Ascending aorta (tissue), 2 donors: ENCODE measurements around the gene DNER. TPM values are rescaled to one million over a fixed set of nuclear protein-coding genes. Genes with fewer than 3 reads are reported as not detected.
"Not testable (repeated sequence)": the region's sequence is repeated elsewhere in the genome, so short reads cannot be mapped to it uniquely, and the experiment has no call there.

ENCODE experiments used
- DNase-seq, 2 donors: peaks; one replicate each; pipeline ENCODE4 v3.0.0-alpha.2; 2019; ENCODE audit warnings: low spot score in 2 of 2
- H3K27ac ChIP-seq, 2 donors: fragments of 200-600 bp; sonication (generic); one replicate each; pipeline ENCODE4 v1.5.1; 2016 to 2017; ENCODE audit warnings: mild to moderate bottlenecking in 1 of 2
- H3K27me3 ChIP-seq: fragments of 200-600 bp; sonication (generic); one replicate; pipeline ENCODE4 v1.5.1; 2017
- H3K36me3 ChIP-seq, 2 donors: fragments of 200-600 bp; sonication (generic); one replicate each; pipeline ENCODE4 v1.5.1; 2016
- H3K4me1 ChIP-seq, 2 donors: fragments of 200-600 bp; sonication (generic); one replicate each; pipeline ENCODE4 v1.5.1; 2016 to 2017; ENCODE audit warnings: mild to moderate bottlenecking in 1 of 2
- H3K4me3 ChIP-seq, 2 donors: fragments of 200-600 bp; sonication (generic); one replicate each; pipeline ENCODE4 v1.5.1; 2016 to 2017; ENCODE audit warnings: mild to moderate bottlenecking in 1 of 2
- H3K9me3 ChIP-seq, 2 donors: fragments of 200-600 bp; sonication (generic); one replicate each; pipeline ENCODE4 v1.5.1; 2016
- intact Hi-C: fragments of 100-400 bp; cut with DNase I; formaldehyde crosslinking; loops from one replicate; pipeline ENCODE4 v1.15.1; 2023
- total RNA-seq: library from RNA; depleted of rRNA; stranded (reverse); fragments of >200 nt; gene quantifications from one replicate; pipeline ENCODE4 v1.1.0, GENCODE V29; 2016
- TF ChIP-seq, protein P1 (sequence below), 3 experiments: fragments of 200-600 bp in 2 of 3; fragments of 450-650 bp in 1 of 3; sonication (generic) in 2 of 3; IDR thresholded peaks; one replicate each; pipeline ENCODE4 v1.5.1; 2016 to 2019; ENCODE audit warnings: antibody characterized with exemption in 3 of 3, mild to moderate bottlenecking in 1 of 3, moderate library complexity in 1 of 3

DNER gene
- total RNA-seq, 1 donor from 2014 or later: 1.2 TPM

DNA sequence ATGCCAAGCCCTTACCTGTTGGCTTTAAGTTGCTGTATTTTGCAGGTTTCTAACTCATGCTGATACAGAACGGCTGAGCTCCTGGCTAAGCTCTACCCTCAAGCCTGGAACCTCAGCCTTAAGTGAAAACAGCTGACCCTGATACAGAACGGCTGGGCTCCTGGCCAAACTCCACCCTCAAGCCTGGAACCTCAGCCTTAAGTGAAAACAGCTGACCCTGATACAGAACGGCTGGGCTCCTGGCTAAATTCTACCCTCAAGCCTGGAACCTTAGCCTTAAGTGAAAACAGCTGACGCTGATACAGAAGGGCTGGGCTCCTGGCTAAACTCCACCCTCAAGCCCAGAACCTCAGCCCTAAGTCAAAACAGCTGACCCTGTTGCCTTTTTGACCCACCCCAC is 17.6 kb upstream of the DNER start:
- no peaks in the 10 kb centered on the region for H3K27me3 ChIP-seq
- H3K4me3 ChIP-seq: no peak overlapping the region
- H3K9me3 ChIP-seq: peaks cover 0 to 11% of the 10 kb centered on the region in 2 donors
- H3K27ac ChIP-seq: no peak overlapping the region
- no peaks in the 10 kb centered on the region for H3K36me3 ChIP-seq
- no peaks in the 10 kb centered on the region for H3K4me1 ChIP-seq
- DNase-seq: no peak
- TF ChIP-seq, protein P1, sequence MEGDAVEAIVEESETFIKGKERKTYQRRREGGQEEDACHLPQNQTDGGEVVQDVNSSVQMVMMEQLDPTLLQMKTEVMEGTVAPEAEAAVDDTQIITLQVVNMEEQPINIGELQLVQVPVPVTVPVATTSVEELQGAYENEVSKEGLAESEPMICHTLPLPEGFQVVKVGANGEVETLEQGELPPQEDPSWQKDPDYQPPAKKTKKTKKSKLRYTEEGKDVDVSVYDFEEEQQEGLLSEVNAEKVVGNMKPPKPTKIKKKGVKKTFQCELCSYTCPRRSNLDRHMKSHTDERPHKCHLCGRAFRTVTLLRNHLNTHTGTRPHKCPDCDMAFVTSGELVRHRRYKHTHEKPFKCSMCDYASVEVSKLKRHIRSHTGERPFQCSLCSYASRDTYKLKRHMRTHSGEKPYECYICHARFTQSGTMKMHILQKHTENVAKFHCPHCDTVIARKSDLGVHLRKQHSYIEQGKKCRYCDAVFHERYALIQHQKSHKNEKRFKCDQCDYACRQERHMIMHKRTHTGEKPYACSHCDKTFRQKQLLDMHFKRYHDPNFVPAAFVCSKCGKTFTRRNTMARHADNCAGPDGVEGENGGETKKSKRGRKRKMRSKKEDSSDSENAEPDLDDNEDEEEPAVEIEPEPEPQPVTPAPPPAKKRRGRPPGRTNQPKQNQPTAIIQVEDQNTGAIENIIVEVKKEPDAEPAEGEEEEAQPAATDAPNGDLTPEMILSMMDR (IDR thresholded peaks at IDR 0.05): no peak
- intact Hi-C loops: no loop called here

DNA sequence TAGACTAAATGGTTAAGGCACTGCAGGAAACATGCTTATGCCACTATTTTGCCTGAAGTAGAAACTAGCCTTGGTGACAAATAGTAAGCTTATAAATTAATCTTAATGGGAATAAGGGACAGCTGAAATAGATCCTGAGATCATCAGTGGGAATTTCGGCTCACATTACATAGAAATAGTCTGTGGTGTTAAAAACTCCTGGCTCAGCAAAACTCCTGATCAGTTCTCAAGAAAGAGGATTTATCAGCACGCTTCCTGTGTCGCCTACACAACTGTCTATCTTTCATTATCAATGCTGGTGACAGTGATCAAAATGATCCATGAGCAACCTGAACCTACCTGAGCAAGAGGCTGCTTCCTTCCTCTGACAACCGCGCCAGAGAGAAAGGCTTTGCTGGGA is 17.0 kb upstream of the DNER start:
- Histone ChIP-seq H3K4me3 (no peak overlapping the region), H3K36me3 (no peaks in the 10 kb centered on the region), H3K9me3 (peaks cover 0 to 5% of the 10 kb centered on the region in 2 donors), H3K27me3 (no peaks in the 10 kb centered on the region), H3K27ac (no peak overlapping the region), H3K4me1 (no peaks in the 10 kb centered on the region)
- intact Hi-C loops: no loop called here
- TF ChIP-seq, protein P1 (IDR thresholded peaks at IDR 0.05): no peak
- DNase-seq: no peak

DNA sequence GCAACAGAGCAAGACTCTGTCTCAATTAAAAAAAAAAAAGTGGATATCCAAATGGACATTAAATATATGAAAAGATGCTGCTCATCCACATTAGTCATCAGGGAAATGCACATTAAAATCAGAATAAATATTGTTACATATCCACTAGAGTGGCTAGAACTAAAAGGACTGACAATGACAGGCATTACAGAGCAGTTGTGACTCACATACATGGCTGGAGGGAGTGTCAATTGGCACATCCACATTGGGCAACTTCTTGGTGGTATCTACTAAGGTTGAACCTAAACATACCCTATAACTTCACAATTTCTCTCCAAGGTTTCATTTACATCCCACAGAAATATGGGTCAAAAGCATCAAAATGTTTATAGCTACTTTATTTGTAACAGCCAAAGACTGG is 14.0 kb upstream of the DNER start:
- intact Hi-C loops: no loop called here
- Histone ChIP-seq H3K9me3 (no peaks in the 10 kb centered on the region), H3K27ac (no peak overlapping the region), H3K4me3 (no peak overlapping the region), H3K4me1 (no peaks in the 10 kb centered on the region), H3K36me3 (no peaks in the 10 kb centered on the region), H3K27me3 (no peaks in the 10 kb centered on the region)
- no peak for DNase-seq
- TF ChIP-seq, protein P1 (IDR thresholded peaks at IDR 0.05): no peak

DNA sequence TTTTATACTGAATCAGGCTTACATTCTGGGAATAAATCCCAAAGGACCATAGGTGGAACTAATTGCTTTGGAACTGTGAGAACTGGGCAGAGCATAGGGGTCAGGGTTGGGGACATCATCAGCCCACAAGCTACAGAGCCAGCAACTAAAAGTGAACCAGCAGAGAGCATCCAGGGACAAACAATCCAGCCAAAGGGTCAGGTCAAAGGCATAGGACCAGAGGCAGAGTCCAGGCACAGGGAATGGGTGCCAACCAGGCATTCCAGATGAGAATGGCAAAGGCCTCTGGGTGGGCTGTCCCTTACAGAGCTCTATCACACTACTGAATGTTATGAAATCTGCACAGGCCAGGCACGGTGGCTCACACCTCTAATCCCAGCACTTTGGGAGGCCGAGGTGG is 12.3 kb upstream of the DNER start:
- H3K36me3 ChIP-seq: no peaks in the 10 kb centered on the region
- DNase-seq: no peak
- intact Hi-C loops: no loop called here
- H3K27me3 ChIP-seq: no peaks in the 10 kb centered on the region
- TF ChIP-seq, protein P1 (IDR thresholded peaks at IDR 0.05): no peak
- H3K4me1 ChIP-seq: no peaks in the 10 kb centered on the region
- no peaks in the 10 kb centered on the region for H3K9me3 ChIP-seq
- no peak overlapping the region for H3K27ac ChIP-seq
- H3K4me3 ChIP-seq: no peak overlapping the region

DNA sequence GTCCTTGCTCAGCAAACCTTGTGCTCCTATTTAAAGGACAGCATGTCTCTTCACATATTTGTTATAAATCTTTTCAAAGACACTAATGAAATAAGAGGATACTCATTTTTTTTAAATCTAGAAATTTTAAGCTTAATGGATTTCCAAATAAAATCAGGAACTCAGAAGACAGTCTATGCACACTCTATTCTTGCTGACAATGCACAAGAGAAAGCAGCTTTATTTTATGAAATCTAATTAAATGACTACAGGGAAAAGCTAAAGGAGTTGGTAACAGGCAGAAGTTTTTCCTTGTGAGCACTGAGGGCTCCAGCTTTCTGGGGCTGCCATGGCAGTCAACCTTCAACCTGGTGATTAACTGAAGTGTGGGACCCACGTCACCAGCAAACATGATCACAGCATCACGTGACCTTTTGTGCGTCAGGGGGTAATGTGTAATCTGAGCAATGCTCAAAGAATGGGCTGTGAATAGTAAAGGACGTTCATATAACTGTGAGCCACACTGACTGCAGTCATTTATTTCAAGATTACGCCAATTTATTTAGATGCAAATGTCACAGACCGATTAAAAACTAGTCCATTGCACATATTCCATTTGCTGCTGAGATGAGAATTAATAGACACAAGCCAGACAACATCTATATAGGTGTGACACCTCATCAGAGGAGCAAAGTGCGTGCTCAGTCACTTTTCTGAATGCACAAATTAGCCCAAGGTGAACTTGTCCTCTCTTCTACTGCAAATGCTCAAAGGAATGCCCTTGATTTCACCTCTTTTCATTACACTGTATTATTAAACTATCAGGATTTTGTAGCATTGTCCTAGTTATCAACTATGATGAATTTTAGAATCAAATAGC is 11.6 kb upstream of the DNER start:
- no peak overlapping the region for H3K27ac ChIP-seq
- no peaks in the 10 kb centered on the region for H3K9me3 ChIP-seq
- H3K36me3 ChIP-seq: no peaks in the 10 kb centered on the region
- H3K4me1 ChIP-seq: no peaks in the 10 kb centered on the region
- intact Hi-C loops: no loop called here
- H3K4me3 ChIP-seq: no peak overlapping the region
- DNase-seq: no peak
- no peaks in the 10 kb centered on the region for H3K27me3 ChIP-seq
- TF ChIP-seq, protein P1 (IDR thresholded peaks at IDR 0.05): no peak

DNA sequence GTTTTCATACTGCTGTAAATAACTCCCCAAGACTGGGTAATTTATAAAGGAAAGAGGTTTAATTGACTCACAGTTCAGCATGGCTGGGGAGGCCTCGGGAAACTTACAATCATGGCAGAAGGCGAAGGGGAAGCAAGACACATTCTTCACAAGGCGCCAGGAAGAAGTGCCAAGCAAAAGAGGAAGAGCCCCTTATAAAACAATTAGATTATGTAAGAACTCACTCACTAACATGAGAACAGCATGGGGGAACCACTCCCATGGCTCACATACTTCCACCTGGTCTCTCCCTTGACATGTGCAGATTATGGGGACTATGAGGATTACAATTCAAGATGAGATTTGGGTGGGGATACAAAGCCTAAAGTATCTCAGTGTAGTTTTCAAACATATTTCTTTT is 8.8 kb upstream of the DNER start:
- intact Hi-C loops, H3K36me3 ChIP-seq, H3K9me3 ChIP-seq, H3K4me1 ChIP-seq, H3K27ac ChIP-seq, H3K27me3 ChIP-seq, DNase-seq, H3K4me3 ChIP-seq: not testable (repeated sequence)
